Pancreas (tissue), 10 donors: ENCODE results near the gene ST8SIA1. TPM values are rescaled to one million over a fixed set of nuclear protein-coding genes. Genes with fewer than 3 reads are reported as not detected.

Source experiments
- ATAC-seq, 4 donors: fragments of 200-7000 bp; cut with Tn5 transposase; one replicate each; pipeline versions ENCODE4 v1.8.0 to v1.9.1; 2020; ENCODE audit warnings: mild to moderate bottlenecking in 4 of 4, moderate library complexity in 4 of 4
- DNase-seq, 6 donors: peaks; one replicate each; pipeline ENCODE4 v3.0.0-alpha.2; 2020
- FAIRE-seq: peaks from 2 replicates; lab custom pipeline; 2012; peaks lifted over from hg19 to GRCh38; lab: Jason Lieb, UNC
- H3K27ac ChIP-seq, 4 donors: fragments of 200-600 bp; sonication (generic); 1 replicate in 3 of 4; 2 replicates in 1 of 4; pipeline versions ENCODE4 v1.5.0 to v1.8.0; 2020
- H3K27me3 ChIP-seq, 4 donors: fragments of 200-600 bp; one replicate each; pipeline ENCODE4 v1.8.0; 2021
- H3K36me3 ChIP-seq, 3 donors: fragments of 200-600 bp; sonication (generic) in 1 of 3; one replicate each; pipeline versions ENCODE4 v1.5.0 to v1.8.0; 2020 to 2021
- H3K4me1 ChIP-seq, 3 donors: fragments of 200-600 bp; one replicate each; pipeline ENCODE4 v1.8.0; 2021
- H3K4me3 ChIP-seq, 4 donors: fragments of 200-600 bp; sonication (generic) in 2 of 4; one replicate each; pipeline versions ENCODE4 v1.5.0 to v1.8.0; 2020 to 2021
- H3K9me3 ChIP-seq, 4 donors: fragments of 200-600 bp; one replicate each; pipeline ENCODE4 v1.8.0; 2021
- WGBS, 2 donors: extraction: QIAGEN DNeasy Blood & Tissue Kit; methylation state at CpG; one replicate each; pipeline ENCODE4 v1.1.7; 2013; 5-methylcytosine and 5-hydroxymethylcytosine counted together
- intact Hi-C, 3 donors: fragments of 100-400 bp; cut with DNase I; formaldehyde crosslinking; loops; one replicate each; pipeline versions ENCODE4 v1.11.1 to v1.14.2; 2022
- polyA plus RNA-seq, 2 donors: library from polyadenylated mRNA; stranded (reverse); fragments of 200-250 nt; gene quantifications; one replicate each; pipeline ENCODE4 v1.2.3, GENCODE V29; 2013
- total RNA-seq, 6 donors: library from RNA; stranded (reverse); fragmentation: NEBNext Ultra II Directional in 4 of 6; extraction: Animal tissue kit (Norgen Biotek cat#: 25700) in 4 of 6; gene quantifications; one replicate each; pipeline versions ENCODE4 v1.2.1 to v1.2.4, GENCODE V29; 2021 to 2023
- TF ChIP-seq, protein P1 (sequence below), 4 donors: fragments of 200-600 bp; sonication (generic) in 3 of 4; IDR thresholded peaks; one replicate each; pipeline versions ENCODE4 v1.5.0 to v1.8.0; 2021; ENCODE audit warnings: antibody characterized with exemption in 4 of 4
- donor health status: healthy with polysubstance abuse.
- donor health status: DM: no; HTN: no; CAD: no; lungs with moderate emphysema.
- donor health status: DM: no; HTN: no; CAD: no.
- donor health status: control.
- donor health status: control.
- donor health status: Bipolar disorder and iron deficiency.
- donor health status: DM: yes; HTN: yes; CAD: no.
- donor health status: DM: no; HTN: no; CAD: no.
- donor health status: DM: no; HTN: no; CAD: no.
- donor health status: DM: yes; HTN: yes; CAD: no.

The ST8SIA1 gene
- total and polyA plus RNA-seq, 8 donors, result 0.38 to 1.5 (median 0.88) TPM; not detected in 2

GRCh38 chr12:22217556-22217955, 117.0 kb downstream of the ST8SIA1 start:
- H3K4me3 ChIP-seq, result no peak overlapping the region
- intact Hi-C loops, result no loop called here
- TF ChIP-seq, protein P1, sequence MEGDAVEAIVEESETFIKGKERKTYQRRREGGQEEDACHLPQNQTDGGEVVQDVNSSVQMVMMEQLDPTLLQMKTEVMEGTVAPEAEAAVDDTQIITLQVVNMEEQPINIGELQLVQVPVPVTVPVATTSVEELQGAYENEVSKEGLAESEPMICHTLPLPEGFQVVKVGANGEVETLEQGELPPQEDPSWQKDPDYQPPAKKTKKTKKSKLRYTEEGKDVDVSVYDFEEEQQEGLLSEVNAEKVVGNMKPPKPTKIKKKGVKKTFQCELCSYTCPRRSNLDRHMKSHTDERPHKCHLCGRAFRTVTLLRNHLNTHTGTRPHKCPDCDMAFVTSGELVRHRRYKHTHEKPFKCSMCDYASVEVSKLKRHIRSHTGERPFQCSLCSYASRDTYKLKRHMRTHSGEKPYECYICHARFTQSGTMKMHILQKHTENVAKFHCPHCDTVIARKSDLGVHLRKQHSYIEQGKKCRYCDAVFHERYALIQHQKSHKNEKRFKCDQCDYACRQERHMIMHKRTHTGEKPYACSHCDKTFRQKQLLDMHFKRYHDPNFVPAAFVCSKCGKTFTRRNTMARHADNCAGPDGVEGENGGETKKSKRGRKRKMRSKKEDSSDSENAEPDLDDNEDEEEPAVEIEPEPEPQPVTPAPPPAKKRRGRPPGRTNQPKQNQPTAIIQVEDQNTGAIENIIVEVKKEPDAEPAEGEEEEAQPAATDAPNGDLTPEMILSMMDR (IDR thresholded peaks at IDR 0.05), result no peak
- no peak overlapping the region for H3K27ac ChIP-seq
- no peaks in the 10 kb centered on the region for H3K4me1 ChIP-seq
- DNase-seq (no peak), ATAC-seq (no peak), FAIRE-seq (no peak)
- WGBS, 2 donors, result 75 to 82% methylated on average over 1 of the region's 1 CpG
- H3K36me3 ChIP-seq, result no peaks in the 10 kb centered on the region
- H3K27me3 ChIP-seq, result no peaks in the 10 kb centered on the region
- H3K9me3 ChIP-seq, result no peaks in the 10 kb centered on the region

GRCh38 chr12:22215467-22216253, 118.8 kb downstream of the ST8SIA1 start:
- intact Hi-C loops, result no loop called here
- H3K4me1 ChIP-seq, result no peaks in the 10 kb centered on the region
- H3K27ac ChIP-seq, result no peak overlapping the region
- no peak for DNase-seq
- no peaks in the 10 kb centered on the region for H3K9me3 ChIP-seq
- TF ChIP-seq, protein P1 (IDR thresholded peaks at IDR 0.05), result no peak
- no peaks in the 10 kb centered on the region for H3K36me3 ChIP-seq
- no peak for ATAC-seq
- no peak for FAIRE-seq
- WGBS, 2 donors, result 81 to 87% methylated on average over 4 of the region's 4 CpGs
- H3K4me3 ChIP-seq, result no peak overlapping the region
- no peaks in the 10 kb centered on the region for H3K27me3 ChIP-seq

GRCh38 chr12:22211128-22211527, 123.4 kb downstream of the ST8SIA1 start:
- no peak for FAIRE-seq

DNA sequence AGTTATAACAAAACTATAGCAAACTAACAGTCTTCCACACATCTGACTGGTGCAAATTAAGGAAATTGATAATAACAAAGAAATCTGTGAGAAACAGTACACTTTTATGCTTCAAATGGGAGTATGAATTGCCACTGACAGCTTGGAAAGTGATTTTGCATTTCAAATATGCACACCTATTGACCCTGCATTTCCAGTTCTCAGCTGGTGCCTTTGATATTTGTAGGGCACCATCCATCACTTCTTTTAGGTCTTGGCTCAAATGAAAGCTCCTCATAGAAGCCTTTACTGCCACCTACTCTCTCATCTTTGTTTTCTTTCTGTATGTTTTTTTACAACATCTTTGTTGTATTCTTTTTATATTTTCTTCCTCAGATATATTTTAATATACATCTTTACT, 125.1 kb downstream of the ST8SIA1 start:
- H3K27me3 ChIP-seq, result no peaks in the 10 kb centered on the region
- DNase-seq, result no peak
- H3K4me3 ChIP-seq, result no peak overlapping the region
- FAIRE-seq, result no peak
- intact Hi-C loops, result no loop called here
- H3K36me3 ChIP-seq, result no peaks in the 10 kb centered on the region
- H3K9me3 ChIP-seq, result no peaks in the 10 kb centered on the region
- TF ChIP-seq, protein P1 (IDR thresholded peaks at IDR 0.05), result no peak
- no peak overlapping the region for H3K27ac ChIP-seq
- no peaks in the 10 kb centered on the region for H3K4me1 ChIP-seq
- ATAC-seq, result no peak

More at GRCh38 chr12:22211128-22211527, 123.4 kb downstream of the ST8SIA1 start:
- Histone ChIP-seq H3K36me3 (no peaks in the 10 kb centered on the region), H3K4me3 (no peak overlapping the region), H3K4me1 (no peaks in the 10 kb centered on the region), H3K9me3 (no peaks in the 10 kb centered on the region), H3K27me3 (no peaks in the 10 kb centered on the region), H3K27ac (no peak overlapping the region)
- TF ChIP-seq, protein P1 (IDR thresholded peaks at IDR 0.05), result no peak
- intact Hi-C loops, result no loop called here
- DNase-seq (no peak), ATAC-seq (no peak)
- 89 to 97% methylated on average over 2 of the region's 2 CpGs for WGBS, 2 donors

DNA sequence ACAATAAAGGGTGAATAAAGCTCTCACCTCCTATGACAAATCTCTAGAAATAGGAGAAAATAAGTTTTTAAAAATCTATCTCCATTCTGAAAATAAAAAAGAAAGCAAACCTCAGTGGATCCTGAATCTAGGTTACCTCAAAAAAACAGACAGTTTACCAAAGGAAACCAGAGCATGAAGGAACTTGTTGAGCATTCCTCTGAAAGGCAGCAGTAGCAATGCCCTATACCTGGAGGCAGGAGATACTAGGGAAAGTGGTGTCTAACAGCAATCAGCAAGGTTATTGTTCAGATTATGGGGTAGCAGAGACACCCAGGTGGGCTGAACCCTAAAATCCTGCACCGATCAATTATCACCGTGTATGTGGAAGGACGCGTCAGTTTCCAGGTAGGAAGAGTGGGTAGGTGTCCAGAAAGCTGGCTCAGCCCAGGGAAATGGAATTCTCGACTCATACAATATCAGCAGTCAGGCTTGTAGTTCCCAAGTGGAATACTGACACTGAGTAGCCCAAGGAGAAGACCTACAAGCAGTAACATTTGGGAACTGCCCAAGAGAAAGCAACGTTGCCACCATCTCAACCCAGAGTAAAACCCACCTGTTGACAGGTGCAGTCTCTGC, 128.3 kb downstream of the ST8SIA1 start:
- no peaks in the 10 kb centered on the region for H3K9me3 ChIP-seq
- no peaks in the 10 kb centered on the region for H3K4me1 ChIP-seq
- WGBS, 2 donors, result 78 to 81% methylated on average over 6 of the region's 6 CpGs
- no peaks in the 10 kb centered on the region for H3K27me3 ChIP-seq
- H3K27ac ChIP-seq, result no peak overlapping the region
- ATAC-seq, result no peak
- intact Hi-C loops, result no loop called here
- H3K4me3 ChIP-seq, result no peak overlapping the region
- no peak for DNase-seq
- FAIRE-seq, result no peak
- H3K36me3 ChIP-seq, result no peaks in the 10 kb centered on the region
- TF ChIP-seq, protein P1 (IDR thresholded peaks at IDR 0.05), result no peak
